PFSK-1 (cell line): ENCODE measurements around the gene PLOD3.

Experiments
- FOXP2 ChIP-seq: optimal IDR thresholded peaks from 2 replicates; pipeline ENCODE3; 2011; ENCODE audit warnings: borderline replicate concordance, control low read depth, inconsistent platforms; ENCODE audit not compliant: insufficient read depth; ENCODE audit errors: extremely low read length, extremely low read depth
- POLR2AphosphoS5 ChIP-seq: IDR thresholded peaks from 2 replicates; pipeline ENCODE4 v1.6.1; 2012; ENCODE audit warnings: low read depth, mild to moderate bottlenecking, control low read depth, low read length, moderate library complexity
- SIN3A ChIP-seq: IDR thresholded peaks from 2 replicates; pipeline ENCODE4 v1.6.1; 2012; ENCODE audit warnings: mild to moderate bottlenecking, low read length, moderate library complexity, borderline replicate concordance; ENCODE audit not compliant: insufficient read depth
- TAF1 ChIP-seq: IDR thresholded peaks from 2 replicates; pipeline ENCODE4 v1.6.1; 2012; ENCODE audit warnings: low read length, control low read depth, borderline replicate concordance; ENCODE audit not compliant: insufficient read depth
- TF ChIP-seq, protein P1 (sequence below), 2 experiments: IDR thresholded peaks; 2 replicates each; pipeline versions ENCODE4 v1.6.1 to v1.8.0; 2011 to 2012; ENCODE audit warnings: low read depth in 2 of 2, low read length in 2 of 2, control low read depth in 1 of 2, inconsistent platforms in 1 of 2, mild to moderate bottlenecking in 1 of 2, moderate library complexity in 1 of 2; ENCODE audit not compliant: insufficient read depth in 1 of 2

PLOD3 gene

DNA sequence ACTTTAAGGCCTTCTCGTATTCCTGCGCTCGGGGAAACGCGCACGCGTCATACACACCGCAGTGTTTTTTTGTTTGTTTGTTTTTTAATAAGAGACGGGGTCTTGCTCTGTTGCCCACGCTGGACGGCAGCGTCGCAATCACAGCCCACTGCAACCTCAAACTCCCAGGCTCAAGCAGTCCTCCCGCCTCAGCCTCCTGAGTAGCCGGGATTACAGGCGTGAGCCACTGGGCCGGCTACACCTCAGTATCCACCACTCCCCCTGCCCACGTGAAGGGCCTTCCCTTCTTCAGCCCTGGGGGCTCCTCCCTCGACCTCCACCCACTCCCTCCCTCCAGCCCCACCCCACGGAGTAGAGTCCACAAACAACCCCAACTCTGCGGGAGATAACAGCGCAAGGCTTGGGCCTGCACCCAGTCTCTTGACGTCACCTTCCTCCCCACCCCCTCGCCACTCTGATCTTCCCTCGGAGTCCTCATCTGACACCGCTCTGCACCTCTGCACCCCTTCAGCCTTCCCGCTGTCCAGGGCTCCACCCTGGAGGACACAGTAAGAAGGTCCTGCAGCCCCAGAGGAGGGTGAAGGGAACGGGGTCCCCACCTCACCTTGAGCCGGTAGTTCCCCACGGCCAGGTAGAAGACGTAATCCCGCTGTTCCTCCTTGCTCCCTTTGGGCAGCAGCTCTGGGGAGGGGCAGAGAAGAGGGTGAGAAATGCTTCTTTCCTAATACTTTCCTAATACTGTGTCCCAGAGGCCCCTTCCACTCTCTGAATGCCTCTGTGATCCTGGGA lies 23.0 kb upstream of the PLOD3 start:
- TF ChIP-seq, protein P1, sequence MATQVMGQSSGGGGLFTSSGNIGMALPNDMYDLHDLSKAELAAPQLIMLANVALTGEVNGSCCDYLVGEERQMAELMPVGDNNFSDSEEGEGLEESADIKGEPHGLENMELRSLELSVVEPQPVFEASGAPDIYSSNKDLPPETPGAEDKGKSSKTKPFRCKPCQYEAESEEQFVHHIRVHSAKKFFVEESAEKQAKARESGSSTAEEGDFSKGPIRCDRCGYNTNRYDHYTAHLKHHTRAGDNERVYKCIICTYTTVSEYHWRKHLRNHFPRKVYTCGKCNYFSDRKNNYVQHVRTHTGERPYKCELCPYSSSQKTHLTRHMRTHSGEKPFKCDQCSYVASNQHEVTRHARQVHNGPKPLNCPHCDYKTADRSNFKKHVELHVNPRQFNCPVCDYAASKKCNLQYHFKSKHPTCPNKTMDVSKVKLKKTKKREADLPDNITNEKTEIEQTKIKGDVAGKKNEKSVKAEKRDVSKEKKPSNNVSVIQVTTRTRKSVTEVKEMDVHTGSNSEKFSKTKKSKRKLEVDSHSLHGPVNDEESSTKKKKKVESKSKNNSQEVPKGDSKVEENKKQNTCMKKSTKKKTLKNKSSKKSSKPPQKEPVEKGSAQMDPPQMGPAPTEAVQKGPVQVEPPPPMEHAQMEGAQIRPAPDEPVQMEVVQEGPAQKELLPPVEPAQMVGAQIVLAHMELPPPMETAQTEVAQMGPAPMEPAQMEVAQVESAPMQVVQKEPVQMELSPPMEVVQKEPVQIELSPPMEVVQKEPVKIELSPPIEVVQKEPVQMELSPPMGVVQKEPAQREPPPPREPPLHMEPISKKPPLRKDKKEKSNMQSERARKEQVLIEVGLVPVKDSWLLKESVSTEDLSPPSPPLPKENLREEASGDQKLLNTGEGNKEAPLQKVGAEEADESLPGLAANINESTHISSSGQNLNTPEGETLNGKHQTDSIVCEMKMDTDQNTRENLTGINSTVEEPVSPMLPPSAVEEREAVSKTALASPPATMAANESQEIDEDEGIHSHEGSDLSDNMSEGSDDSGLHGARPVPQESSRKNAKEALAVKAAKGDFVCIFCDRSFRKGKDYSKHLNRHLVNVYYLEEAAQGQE (IDR thresholded peaks at IDR 0.05; ENCODE audit: insufficient read depth in 1 of 2, low read depth in 2 of 2, low read length in 2 of 2) = no peak
- TF ChIP-seq FOXP2 (no peak), TAF1 (no peak), SIN3A (no peak), POLR2AphosphoS5 (no peak)

DNA sequence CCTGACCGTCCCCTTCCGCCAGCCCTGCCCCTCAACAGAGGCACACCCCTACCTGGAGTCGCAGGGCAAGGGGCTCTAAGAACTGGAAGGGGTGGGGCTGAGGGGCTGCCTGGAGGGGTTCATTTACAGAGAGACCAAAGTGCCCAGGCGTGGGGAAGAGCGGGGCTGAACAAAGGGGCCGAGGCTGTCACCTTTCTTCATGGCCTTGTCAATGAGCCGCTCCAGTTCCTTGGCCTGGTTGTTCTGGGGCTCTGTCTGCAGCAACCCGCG lies 22.5 kb upstream of the PLOD3 start:
- TF ChIP-seq TAF1 = no peak
- no peak for TF ChIP-seq FOXP2
- TF ChIP-seq, protein P1 (IDR thresholded peaks at IDR 0.05; ENCODE audit: insufficient read depth in 1 of 2, low read depth in 2 of 2, low read length in 2 of 2) = no peak
- no peak for TF ChIP-seq POLR2AphosphoS5
- TF ChIP-seq SIN3A = no peak

DNA sequence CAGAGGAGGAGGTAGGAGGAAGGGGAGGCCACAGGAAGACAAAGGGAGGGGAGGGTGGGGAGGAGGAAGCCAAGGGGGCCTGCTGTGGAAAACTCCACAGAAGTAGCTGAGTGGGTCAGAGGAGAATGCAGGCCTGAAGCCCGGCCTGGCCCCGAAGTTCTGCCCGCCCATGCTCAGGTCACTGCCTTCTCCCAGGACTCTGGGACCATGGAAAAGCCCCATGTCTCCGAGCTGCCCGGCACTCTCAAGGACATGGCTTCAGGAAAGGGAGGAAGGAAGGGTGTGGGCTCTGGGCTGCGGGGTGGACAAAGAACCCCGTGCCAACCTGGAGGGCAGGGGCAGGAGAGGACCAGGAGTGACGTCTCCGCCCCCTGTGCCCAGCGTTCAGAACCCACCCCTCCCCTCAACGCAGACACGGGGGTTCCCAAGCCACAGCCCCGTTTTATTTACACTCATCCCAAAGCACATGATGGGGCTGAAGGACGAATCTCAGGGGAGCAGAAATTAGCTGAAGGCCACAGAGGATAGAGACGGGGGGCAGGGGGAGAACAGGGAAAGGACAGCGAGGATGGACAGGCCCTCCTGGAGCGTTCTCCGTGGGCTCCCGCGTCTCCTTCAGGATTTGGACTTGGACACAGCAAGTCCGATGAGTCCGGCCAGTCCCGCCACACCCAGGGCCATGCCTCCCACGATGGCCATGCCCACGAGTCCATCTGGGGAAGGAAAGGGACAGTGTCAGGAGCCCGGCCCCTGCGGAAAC lies 22.0 kb upstream of the PLOD3 start:
- no peak for TF ChIP-seq FOXP2
- no peak for TF ChIP-seq SIN3A
- TF ChIP-seq, protein P1 (IDR thresholded peaks at IDR 0.05; ENCODE audit: insufficient read depth in 1 of 2, low read depth in 2 of 2, low read length in 2 of 2) = no peak
- no peak for TF ChIP-seq TAF1
- TF ChIP-seq POLR2AphosphoS5 = no peak

DNA sequence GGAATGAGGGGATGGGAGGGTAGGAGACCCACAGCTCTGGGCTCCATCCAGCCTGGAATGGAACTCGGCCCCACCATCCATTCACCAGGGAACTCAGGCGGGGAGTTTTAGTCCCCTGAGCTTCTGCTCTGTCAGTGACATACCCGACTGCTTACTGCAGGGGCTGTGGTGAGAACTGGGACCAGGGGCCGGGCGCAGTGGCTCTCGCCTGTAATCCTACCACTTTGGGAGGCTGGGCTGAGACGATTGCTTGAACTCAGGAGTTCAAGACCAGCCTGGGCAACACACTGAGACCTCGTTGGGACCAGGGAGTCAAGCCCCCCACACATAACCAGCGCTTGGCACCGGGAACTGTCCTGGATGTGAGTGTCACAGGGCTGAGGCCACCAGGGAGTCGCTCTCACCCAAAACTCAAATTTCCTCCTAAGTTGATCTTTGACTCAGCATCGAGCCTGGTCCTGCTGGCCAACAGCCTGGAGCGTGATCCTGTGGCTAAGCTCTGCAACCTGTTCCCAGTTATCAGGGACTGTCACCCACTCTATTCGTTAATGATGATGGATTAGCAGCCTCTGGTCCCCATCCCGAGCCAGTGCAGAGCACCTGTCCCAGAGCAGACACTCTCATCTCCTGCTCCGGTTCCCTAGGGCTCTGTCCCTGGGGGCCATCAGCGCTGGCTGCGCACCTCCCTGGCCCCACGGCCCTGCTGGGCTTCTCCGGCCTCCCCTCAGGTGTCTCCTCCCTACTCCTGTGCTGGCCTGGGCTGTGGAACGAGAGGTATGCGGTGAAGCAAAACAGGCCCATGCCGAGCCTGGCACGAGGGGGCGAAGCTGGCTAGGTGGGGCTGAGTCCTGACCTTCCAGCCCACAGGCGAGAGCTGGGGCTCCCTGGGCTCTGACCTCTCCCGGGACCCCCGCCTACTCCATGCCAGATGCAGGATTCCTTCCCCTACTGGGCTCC lies 21.1 kb upstream of the PLOD3 start:
- TF ChIP-seq FOXP2 = no peak
- no peak for TF ChIP-seq TAF1
- TF ChIP-seq, protein P1 (IDR thresholded peaks at IDR 0.05; ENCODE audit: insufficient read depth in 1 of 2, low read depth in 2 of 2, low read length in 2 of 2) = no peak
- no peak for TF ChIP-seq POLR2AphosphoS5
